SK-N-SH (cell line): Measurements from ENCODE around the gene PAPSS2.

Experiments used
- EP300 ChIP-seq, 2 experiments: IDR thresholded peaks; 2 replicates each; pipeline versions ENCODE4 v1.4.0 to v1.6.1; 2012; ENCODE audit warnings: borderline replicate concordance in 1 of 2, low read depth in 1 of 2, low read length in 1 of 2
- EZH2phosphoT487 ChIP-seq: fragments of 200-600 bp; sonication (generic); IDR thresholded peaks from 2 replicates; pipeline ENCODE4 v1.6.1; 2017; ENCODE audit warnings: low read depth, mixed run types, mild to moderate bottlenecking, antibody characterized with exemption, moderate library complexity, borderline replicate concordance
- FOXJ3 ChIP-seq: sonication (generic); formaldehyde crosslinking; IDR thresholded peaks from 2 replicates; pipeline ENCODE4 v1.5.1; 2020; ENCODE audit warnings: mild to moderate bottlenecking, missing genetic modification reagents
- POLR2AphosphoS5 ChIP-seq: IDR thresholded peaks from 2 replicates; pipeline ENCODE4 v1.6.1; 2012; ENCODE audit warnings: low read depth, low read length
- TAF1 ChIP-seq: IDR thresholded peaks from 2 replicates; pipeline ENCODE4 v1.6.1; 2012; ENCODE audit warnings: low read depth, mild to moderate bottlenecking, low read length, moderate library complexity, borderline replicate concordance
- TF ChIP-seq, protein P1 (sequence below): fragments of 200-600 bp; sonication (generic); IDR thresholded peaks from 2 replicates; pipeline ENCODE4 v1.6.1; 2017; ENCODE audit warnings: antibody characterized with exemption, mild to moderate bottlenecking, moderate library complexity
- TF ChIP-seq, protein P2 (sequence below): IDR thresholded peaks from 2 replicates; pipeline ENCODE4 v1.6.1; 2012; ENCODE audit warnings: mild to moderate bottlenecking, low read depth, low read length, moderate library complexity

DNA sequence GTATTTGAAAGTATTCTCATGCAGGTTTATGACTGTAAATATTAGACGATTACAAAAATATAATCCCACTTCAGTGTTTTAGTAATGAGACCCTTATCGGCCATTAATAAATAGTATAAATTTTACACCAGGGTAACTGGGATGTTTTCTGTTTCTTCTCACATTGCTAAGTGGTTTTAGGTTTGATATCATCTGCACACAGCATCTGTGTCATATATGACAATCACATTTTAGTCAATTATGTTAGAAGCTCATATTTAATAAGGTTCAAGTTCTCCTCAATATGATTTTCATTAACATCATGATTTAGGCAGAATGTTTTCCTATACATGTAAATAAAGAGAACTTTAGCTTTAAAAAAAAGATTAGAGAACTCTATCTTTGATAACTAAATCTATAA is 91.6 kb downstream of the PAPSS2 start:
- TF ChIP-seq, protein P1, sequence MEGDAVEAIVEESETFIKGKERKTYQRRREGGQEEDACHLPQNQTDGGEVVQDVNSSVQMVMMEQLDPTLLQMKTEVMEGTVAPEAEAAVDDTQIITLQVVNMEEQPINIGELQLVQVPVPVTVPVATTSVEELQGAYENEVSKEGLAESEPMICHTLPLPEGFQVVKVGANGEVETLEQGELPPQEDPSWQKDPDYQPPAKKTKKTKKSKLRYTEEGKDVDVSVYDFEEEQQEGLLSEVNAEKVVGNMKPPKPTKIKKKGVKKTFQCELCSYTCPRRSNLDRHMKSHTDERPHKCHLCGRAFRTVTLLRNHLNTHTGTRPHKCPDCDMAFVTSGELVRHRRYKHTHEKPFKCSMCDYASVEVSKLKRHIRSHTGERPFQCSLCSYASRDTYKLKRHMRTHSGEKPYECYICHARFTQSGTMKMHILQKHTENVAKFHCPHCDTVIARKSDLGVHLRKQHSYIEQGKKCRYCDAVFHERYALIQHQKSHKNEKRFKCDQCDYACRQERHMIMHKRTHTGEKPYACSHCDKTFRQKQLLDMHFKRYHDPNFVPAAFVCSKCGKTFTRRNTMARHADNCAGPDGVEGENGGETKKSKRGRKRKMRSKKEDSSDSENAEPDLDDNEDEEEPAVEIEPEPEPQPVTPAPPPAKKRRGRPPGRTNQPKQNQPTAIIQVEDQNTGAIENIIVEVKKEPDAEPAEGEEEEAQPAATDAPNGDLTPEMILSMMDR: no peak
- TF ChIP-seq, protein P2, sequence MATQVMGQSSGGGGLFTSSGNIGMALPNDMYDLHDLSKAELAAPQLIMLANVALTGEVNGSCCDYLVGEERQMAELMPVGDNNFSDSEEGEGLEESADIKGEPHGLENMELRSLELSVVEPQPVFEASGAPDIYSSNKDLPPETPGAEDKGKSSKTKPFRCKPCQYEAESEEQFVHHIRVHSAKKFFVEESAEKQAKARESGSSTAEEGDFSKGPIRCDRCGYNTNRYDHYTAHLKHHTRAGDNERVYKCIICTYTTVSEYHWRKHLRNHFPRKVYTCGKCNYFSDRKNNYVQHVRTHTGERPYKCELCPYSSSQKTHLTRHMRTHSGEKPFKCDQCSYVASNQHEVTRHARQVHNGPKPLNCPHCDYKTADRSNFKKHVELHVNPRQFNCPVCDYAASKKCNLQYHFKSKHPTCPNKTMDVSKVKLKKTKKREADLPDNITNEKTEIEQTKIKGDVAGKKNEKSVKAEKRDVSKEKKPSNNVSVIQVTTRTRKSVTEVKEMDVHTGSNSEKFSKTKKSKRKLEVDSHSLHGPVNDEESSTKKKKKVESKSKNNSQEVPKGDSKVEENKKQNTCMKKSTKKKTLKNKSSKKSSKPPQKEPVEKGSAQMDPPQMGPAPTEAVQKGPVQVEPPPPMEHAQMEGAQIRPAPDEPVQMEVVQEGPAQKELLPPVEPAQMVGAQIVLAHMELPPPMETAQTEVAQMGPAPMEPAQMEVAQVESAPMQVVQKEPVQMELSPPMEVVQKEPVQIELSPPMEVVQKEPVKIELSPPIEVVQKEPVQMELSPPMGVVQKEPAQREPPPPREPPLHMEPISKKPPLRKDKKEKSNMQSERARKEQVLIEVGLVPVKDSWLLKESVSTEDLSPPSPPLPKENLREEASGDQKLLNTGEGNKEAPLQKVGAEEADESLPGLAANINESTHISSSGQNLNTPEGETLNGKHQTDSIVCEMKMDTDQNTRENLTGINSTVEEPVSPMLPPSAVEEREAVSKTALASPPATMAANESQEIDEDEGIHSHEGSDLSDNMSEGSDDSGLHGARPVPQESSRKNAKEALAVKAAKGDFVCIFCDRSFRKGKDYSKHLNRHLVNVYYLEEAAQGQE: no peak
- no peak for TF ChIP-seq EZH2phosphoT487
- no peak for TF ChIP-seq POLR2AphosphoS5
- no peak for TF ChIP-seq FOXJ3
- TF ChIP-seq EP300 (IDR thresholded peaks at IDR 0.05; ENCODE audit: borderline replicate concordance in 1 of 2, low read depth in 1 of 2, low read length in 1 of 2): peak in 1 of 2 experiments; percentile 72; a peak in 2 of 4 replicates
- no peak for TF ChIP-seq TAF1
